Loucy (cell line): Measurements from ENCODE around the gene PFDN4.

Experiments used
- EZH2phosphoT487 ChIP-seq: fragments of 200-600 bp; IDR thresholded peaks from 2 replicates; pipeline ENCODE4 v1.6.1; 2018; ENCODE audit warnings: antibody characterized with exemption, mild to moderate bottlenecking, moderate library complexity, borderline replicate concordance
- TF ChIP-seq, protein P1 (sequence below): fragments of 200-600 bp; sonication (generic); conservative IDR thresholded peaks from 2 replicates; pipeline ENCODE4 v1.5.1; 2014; ENCODE audit warnings: mild to moderate bottlenecking, antibody characterized with exemption, low read length

DNA sequence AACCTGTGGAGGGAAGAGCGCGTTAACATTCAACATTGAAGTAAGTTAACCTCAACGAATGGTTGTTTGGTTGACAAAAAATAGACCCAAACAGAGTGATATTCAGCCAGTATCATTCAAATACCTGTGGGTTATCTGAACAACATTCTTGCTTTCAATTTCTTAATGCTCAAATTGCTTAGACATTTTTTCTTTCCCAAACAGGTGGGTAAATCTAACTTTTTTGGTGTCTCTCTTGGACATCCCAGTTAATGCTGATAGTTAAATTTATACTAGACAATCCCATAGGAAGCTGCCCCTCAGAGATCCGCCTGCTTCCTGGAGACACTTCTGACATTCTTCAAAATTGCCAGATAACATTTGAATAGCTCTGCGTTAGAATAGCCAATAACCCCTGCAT lies 14.1 kb upstream of the PFDN4 start:
- TF ChIP-seq, protein P1, sequence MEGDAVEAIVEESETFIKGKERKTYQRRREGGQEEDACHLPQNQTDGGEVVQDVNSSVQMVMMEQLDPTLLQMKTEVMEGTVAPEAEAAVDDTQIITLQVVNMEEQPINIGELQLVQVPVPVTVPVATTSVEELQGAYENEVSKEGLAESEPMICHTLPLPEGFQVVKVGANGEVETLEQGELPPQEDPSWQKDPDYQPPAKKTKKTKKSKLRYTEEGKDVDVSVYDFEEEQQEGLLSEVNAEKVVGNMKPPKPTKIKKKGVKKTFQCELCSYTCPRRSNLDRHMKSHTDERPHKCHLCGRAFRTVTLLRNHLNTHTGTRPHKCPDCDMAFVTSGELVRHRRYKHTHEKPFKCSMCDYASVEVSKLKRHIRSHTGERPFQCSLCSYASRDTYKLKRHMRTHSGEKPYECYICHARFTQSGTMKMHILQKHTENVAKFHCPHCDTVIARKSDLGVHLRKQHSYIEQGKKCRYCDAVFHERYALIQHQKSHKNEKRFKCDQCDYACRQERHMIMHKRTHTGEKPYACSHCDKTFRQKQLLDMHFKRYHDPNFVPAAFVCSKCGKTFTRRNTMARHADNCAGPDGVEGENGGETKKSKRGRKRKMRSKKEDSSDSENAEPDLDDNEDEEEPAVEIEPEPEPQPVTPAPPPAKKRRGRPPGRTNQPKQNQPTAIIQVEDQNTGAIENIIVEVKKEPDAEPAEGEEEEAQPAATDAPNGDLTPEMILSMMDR = no peak
- no peak for TF ChIP-seq EZH2phosphoT487
